Tibial artery (tissue), 4 donors: ENCODE data around the gene CFAP52.
"Not testable (repeated sequence)": the region's sequence is repeated elsewhere in the genome, so short reads cannot be mapped to it uniquely, and the experiment has no call there.

ENCODE experiments used
- DNase-seq, 2 donors: peaks; one replicate each; pipeline ENCODE4 v3.0.0-alpha.2; 2019
- H3K27ac ChIP-seq, 2 donors: fragments of 200-600 bp; sonication (generic) in 1 of 2; 1 replicate in 1 of 2; 2 replicates in 1 of 2; pipeline ENCODE4 v1.5.1; 2018 to 2019; ENCODE audit warnings: mild to moderate bottlenecking in 1 of 2
- H3K27me3 ChIP-seq, 2 donors: fragments of 200-600 bp; sonication (generic) in 1 of 2; one replicate each; pipeline versions ENCODE4 v1.5.1 to v1.6.0; 2016 to 2019
- H3K36me3 ChIP-seq, 3 donors: fragments of 200-600 bp; sonication (generic) in 2 of 3; one replicate each; pipeline ENCODE4 v1.5.1; 2016 to 2019; ENCODE audit warnings: mild to moderate bottlenecking in 2 of 3
- H3K4me1 ChIP-seq, 4 donors: fragments of 200-600 bp; sonication (generic) in 2 of 4; 1 replicate in 3 of 4; 2 replicates in 1 of 4; pipeline ENCODE4 v1.5.1; 2016 to 2019
- H3K4me3 ChIP-seq, 2 donors: fragments of 200-600 bp; sonication (generic) in 1 of 2; 1 replicate in 1 of 2; 2 replicates in 1 of 2; pipeline ENCODE4 v1.5.1; 2018 to 2019; ENCODE audit warnings: mild to moderate bottlenecking in 2 of 2
- H3K9me3 ChIP-seq, 3 donors: fragments of 200-600 bp; sonication (generic) in 1 of 3; one replicate each; pipeline ENCODE4 v1.5.1; 2016 to 2019
- intact Hi-C: fragments of 100-400 bp; cut with DNase I; formaldehyde crosslinking; loops from one replicate; pipeline ENCODE4 v1.15.0; 2023; ENCODE audit warnings: low total_unique reads
- TF ChIP-seq, protein P1 (sequence below), 2 experiments: fragments of 200-600 bp in 1 of 2; fragments of 450-650 bp in 1 of 2; IDR thresholded peaks; one replicate each; pipeline ENCODE4 v1.5.1; 2017 to 2019; ENCODE audit warnings: antibody characterized with exemption in 2 of 2, mild to moderate bottlenecking in 1 of 2, moderate library complexity in 1 of 2

Gene CFAP52

DNA sequence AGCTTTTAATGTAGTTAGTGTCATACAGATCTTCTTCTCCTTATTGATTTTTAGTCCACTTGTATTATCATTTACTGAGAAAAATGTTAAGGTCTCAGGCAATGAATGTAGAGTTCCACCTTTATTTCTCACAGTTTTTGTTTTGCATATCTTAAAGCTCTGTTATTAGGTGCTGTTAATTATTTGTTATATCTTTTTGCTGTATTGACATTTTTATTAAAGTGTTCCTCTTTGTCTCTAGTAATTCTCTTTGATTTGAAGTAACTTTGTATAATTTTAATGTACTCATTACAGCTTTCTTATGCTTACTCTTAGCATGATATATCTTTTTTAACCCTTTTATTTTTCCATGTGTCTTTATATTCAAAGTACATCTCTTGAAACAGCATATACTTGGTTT, 46.5 kb downstream of the CFAP52 start:
- Histone ChIP-seq H3K4me3 (no peak overlapping the region), H3K9me3 (peaks cover 0 to 22% (median 17%) of the 10 kb centered on the region in 3 donors), H3K36me3 (no peaks in the 10 kb centered on the region), H3K27me3 (no peaks in the 10 kb centered on the region), H3K27ac (no peak overlapping the region), H3K4me1 (no peaks in the 10 kb centered on the region)
- intact Hi-C loops, result no loop called here
- TF ChIP-seq, protein P1, sequence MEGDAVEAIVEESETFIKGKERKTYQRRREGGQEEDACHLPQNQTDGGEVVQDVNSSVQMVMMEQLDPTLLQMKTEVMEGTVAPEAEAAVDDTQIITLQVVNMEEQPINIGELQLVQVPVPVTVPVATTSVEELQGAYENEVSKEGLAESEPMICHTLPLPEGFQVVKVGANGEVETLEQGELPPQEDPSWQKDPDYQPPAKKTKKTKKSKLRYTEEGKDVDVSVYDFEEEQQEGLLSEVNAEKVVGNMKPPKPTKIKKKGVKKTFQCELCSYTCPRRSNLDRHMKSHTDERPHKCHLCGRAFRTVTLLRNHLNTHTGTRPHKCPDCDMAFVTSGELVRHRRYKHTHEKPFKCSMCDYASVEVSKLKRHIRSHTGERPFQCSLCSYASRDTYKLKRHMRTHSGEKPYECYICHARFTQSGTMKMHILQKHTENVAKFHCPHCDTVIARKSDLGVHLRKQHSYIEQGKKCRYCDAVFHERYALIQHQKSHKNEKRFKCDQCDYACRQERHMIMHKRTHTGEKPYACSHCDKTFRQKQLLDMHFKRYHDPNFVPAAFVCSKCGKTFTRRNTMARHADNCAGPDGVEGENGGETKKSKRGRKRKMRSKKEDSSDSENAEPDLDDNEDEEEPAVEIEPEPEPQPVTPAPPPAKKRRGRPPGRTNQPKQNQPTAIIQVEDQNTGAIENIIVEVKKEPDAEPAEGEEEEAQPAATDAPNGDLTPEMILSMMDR (IDR thresholded peaks at IDR 0.05), result no peak
- no peak for DNase-seq

DNA sequence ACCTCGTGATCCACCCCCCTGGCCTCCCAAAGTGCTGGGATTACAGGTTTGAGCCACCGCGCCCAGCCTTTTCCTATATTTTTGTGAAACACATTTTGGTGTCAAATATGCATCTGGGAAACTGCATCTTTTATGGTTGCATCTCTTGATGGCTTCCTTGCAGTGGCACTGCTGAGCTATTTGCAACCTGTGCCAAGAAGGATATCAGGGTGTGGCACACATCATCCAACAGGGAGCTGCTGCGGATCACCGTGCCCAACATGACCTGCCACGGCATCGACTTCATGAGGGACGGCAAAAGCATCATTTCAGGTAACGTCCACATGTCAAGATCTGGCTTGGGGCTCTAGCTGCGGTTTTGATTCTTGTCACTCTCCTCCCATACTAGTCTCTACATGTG, 52.1 kb downstream of the CFAP52 start:
- no peaks in the 10 kb centered on the region for H3K36me3 ChIP-seq
- no peaks in the 10 kb centered on the region for H3K27me3 ChIP-seq
- TF ChIP-seq, protein P1 (IDR thresholded peaks at IDR 0.05), result no peak
- no peak overlapping the region for H3K27ac ChIP-seq
- no peak overlapping the region for H3K4me3 ChIP-seq
- no peak for DNase-seq
- no peaks in the 10 kb centered on the region for H3K4me1 ChIP-seq
- peaks cover 0 to 9% (median 5%) of the 10 kb centered on the region in 3 donors for H3K9me3 ChIP-seq
- intact Hi-C loops, result no loop called here

DNA sequence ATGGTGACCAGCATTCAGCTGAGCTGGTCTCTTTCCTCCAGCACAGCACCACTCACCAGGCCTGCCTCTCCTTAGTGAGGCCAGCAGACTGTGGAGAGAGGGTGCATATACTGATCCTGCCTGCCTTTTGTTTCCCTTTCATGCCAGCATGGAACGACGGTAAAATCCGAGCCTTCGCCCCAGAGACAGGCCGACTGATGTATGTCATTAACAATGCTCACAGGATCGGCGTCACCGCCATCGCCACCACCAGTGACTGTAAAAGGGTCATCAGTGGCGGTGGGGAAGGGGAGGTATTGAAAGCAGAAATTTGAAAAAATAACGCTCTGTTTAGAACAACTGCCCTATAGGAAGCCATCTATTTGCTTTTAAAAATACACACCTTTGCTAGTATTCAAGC, 56.3 kb downstream of the CFAP52 start:
- no peak for DNase-seq
- H3K4me1 ChIP-seq, result no peaks in the 10 kb centered on the region
- H3K27me3 ChIP-seq, result peaks cover 0 to 3% of the 10 kb centered on the region in 2 donors
- TF ChIP-seq, protein P1 (IDR thresholded peaks at IDR 0.05), result no peak
- H3K36me3 ChIP-seq, result no peaks in the 10 kb centered on the region
- intact Hi-C loops, result no loop called here
- H3K4me3 ChIP-seq, result no peak overlapping the region
- no peaks in the 10 kb centered on the region for H3K9me3 ChIP-seq
- H3K27ac ChIP-seq, result no peak overlapping the region

DNA sequence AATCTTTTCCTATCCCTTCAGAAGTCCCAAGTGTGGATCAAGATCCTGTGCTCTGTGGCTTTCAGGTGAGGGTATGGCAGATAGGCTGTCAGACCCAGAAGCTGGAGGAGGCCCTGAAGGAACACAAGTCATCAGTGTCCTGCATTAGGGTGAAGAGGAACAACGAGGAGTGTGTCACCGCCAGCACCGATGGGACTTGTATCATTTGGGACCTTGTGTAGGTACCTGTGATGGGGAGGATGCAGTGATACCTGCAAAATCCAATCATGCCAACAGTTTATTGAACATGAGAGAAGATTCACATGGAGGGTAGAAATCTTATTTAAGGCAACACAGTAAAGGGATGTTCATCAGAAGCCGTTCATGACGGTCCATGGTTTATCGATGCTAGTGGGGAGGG, 58.9 kb downstream of the CFAP52 start:
- DNase-seq, result no peak
- intact Hi-C loops, result no loop called here
- Histone ChIP-seq H3K9me3 (no peaks in the 10 kb centered on the region), H3K36me3 (no peaks in the 10 kb centered on the region), H3K27me3 (peaks cover 0 to 13% of the 10 kb centered on the region in 2 donors), H3K27ac (no peak overlapping the region), H3K4me3 (no peak overlapping the region), H3K4me1 (no peaks in the 10 kb centered on the region)
- TF ChIP-seq, protein P1 (IDR thresholded peaks at IDR 0.05), result no peak

DNA sequence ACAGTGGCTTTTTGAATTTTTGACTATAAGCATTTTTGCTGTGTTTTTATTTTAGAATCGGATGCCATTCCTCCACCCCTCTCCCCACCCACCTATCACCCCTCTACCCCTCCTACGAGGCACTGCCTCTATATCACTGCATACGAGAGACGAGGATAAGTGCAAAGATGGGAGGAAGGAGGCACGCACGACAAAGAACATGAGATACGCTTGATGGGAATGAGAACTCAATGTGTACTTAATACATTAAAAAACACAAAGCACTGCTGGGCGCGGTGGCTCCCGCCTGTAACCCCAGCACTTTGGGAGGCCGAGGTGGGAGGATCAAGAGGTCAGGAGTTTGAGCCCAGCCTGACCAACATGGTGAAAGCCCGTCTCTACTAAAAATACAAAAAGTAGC, 60.1 kb downstream of the CFAP52 start:
- Histone ChIP-seq H3K4me1 (no peaks in the 10 kb centered on the region), H3K36me3 (no peaks in the 10 kb centered on the region), H3K27ac (no peak overlapping the region), H3K4me3 (no peak overlapping the region), H3K9me3 (no peaks in the 10 kb centered on the region), H3K27me3 (peaks cover 0 to 18% of the 10 kb centered on the region in 2 donors)
- TF ChIP-seq, protein P1 (IDR thresholded peaks at IDR 0.05), result no peak
- intact Hi-C loops, result no loop called here
- DNase-seq, result no peak

DNA sequence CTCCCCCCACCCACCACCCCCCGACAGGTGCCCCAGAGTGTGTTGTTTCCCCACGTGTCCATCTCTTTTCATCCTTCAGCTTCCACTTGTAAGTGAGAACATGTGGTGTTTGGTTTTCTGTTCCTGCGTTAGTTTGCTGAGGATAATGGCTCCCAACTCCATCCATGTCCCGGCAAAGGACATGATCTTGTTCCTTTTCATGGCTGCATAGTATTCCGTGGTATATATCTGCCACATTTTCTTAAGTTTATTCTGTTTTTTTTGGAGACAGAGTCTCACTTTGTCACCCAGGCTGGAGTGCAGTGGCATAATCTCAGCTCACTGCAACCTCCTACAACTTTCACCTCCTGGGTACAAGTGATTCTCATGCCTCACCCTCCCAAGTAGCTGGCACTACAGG, 63.9 kb downstream of the CFAP52 start:
- intact Hi-C loops, H3K4me3 ChIP-seq, DNase-seq, H3K9me3 ChIP-seq, H3K36me3 ChIP-seq, H3K27ac ChIP-seq: not testable (repeated sequence)
- H3K4me1 ChIP-seq, result peaks cover 0 to 11% (median 10%) of the 10 kb centered on the region in 4 donors
- peaks cover 0 to 36% of the 10 kb centered on the region in 2 donors for H3K27me3 ChIP-seq
